HepG2 (cell line): ENCODE data around the gene ONECUT3. TPM values are rescaled to one million over a fixed set of nuclear protein-coding genes. Genes with fewer than 3 reads are reported as not detected.
A peak's percentile ranks its signal among the peaks of the same experiment; 100 is the strongest.

Experiments
- ATAC-seq: fragments of 200-7000 bp; cut with Tn5 transposase; 3 replicates; pipeline ENCODE4 v1.9.1; 2020; ENCODE audit warnings: mild to moderate bottlenecking, moderate library complexity
- BruUV-seq: library from RNA; stranded (reverse); fragments of 400-500 nt; replicated peaks from 2 replicates; lab custom pipeline; 2021; lab: Mats Ljungman, UMichigan
- CTCF ChIA-PET: fragments of 300-600 bp; formaldehyde crosslinking; extraction: SDS; loops from one replicate; lab custom pipeline; 2021; ENCODE audit warnings: low total read pairs, inconsistent platforms, low intra/inter-chr PET ratio; lab: Yijun Ruan, JAX
- POLR2A ChIA-PET: fragments of 350-600 bp; sonication (Branson Sonifier 250); formaldehyde crosslinking; loops from one replicate; lab custom pipeline; 2020; ENCODE audit warnings: antibody characterized with exemption, inconsistent platforms; lab: Yijun Ruan, JAX
- DNase-seq: peaks from one replicate; pipeline ENCODE4 v3.0.0-alpha.2; 2015; ENCODE audit warnings: low spot score
- FAIRE-seq: peaks from 3 replicates; lab custom pipeline; 2011; peaks lifted over from hg19 to GRCh38; lab: Jason Lieb, UNC
- H2AFZ ChIP-seq: one replicate; pipeline ENCODE4 v1.6.1; 2011; ENCODE audit warnings: low read length, inconsistent platforms
- H3K27ac ChIP-seq: fragments of 300-600 bp; 3 replicates; pipeline ENCODE4 v1.8.0; 2011; ENCODE audit warnings: mixed run types, mild to moderate bottlenecking, mixed read lengths, low read length, inconsistent platforms; ENCODE audit not compliant: insufficient read depth; ENCODE audit errors: extremely low read length
- H3K27me3 ChIP-seq, 2 experiments: fragments of 200-600 bp in 1 of 2; 2 replicates in 1 of 2; 3 replicates in 1 of 2; pipeline versions ENCODE4 v1.6.0 to v1.8.0; 2011; ENCODE audit warnings: low read length in 2 of 2, mild to moderate bottlenecking in 2 of 2, moderate library complexity in 2 of 2, inconsistent platforms in 1 of 2; ENCODE audit not compliant: insufficient read depth in 2 of 2, control insufficient read depth in 1 of 2
- H3K36me3 ChIP-seq, 2 experiments: fragments of 200-600 bp in 1 of 2; replicated peaks in 1 of 2; 2 replicates in 1 of 2; 3 replicates in 1 of 2; pipeline versions ENCODE4 v1.5.1 to v1.8.0; 2011; ENCODE audit warnings: low read length in 2 of 2, inconsistent platforms in 1 of 2; ENCODE audit not compliant: insufficient read depth in 2 of 2, control insufficient read depth in 1 of 2
- H3K4me1 ChIP-seq: 2 replicates; pipeline ENCODE4 v1.5.1; 2012; ENCODE audit warnings: low read length, inconsistent platforms; ENCODE audit not compliant: insufficient read depth
- H3K4me2 ChIP-seq: 2 replicates; pipeline ENCODE4 v1.6.0; 2011; ENCODE audit warnings: low read depth, low read length, inconsistent platforms
- H3K4me3 ChIP-seq, 3 experiments: fragments of 200-600 bp in 1 of 3; sonication (generic), shearing (Covaris generic) in 1 of 3; replicated peaks in 1 of 3; 2 replicates each; pipeline ENCODE4 v1.5.1; 2011 to 2016; ENCODE audit warnings: low read length in 3 of 3, inconsistent platforms in 2 of 3, low read depth in 2 of 3, mild to moderate bottlenecking in 2 of 3, control low read depth in 1 of 3, mixed read lengths in 1 of 3; ENCODE audit not compliant: insufficient read depth in 1 of 3
- H3K79me2 ChIP-seq: one replicate; pipeline ENCODE4 v1.6.1; 2011; ENCODE audit warnings: low read length, inconsistent platforms; ENCODE audit not compliant: insufficient read depth
- H3K9ac ChIP-seq: 2 replicates; pipeline ENCODE4 v1.6.0; 2011; ENCODE audit warnings: mild to moderate bottlenecking, low read depth, low read length, inconsistent platforms; ENCODE audit not compliant: insufficient read depth
- H3K9me3 ChIP-seq: 2 replicates; pipeline ENCODE4 v1.5.1; 2012; ENCODE audit warnings: mild to moderate bottlenecking, low read length
- H4K20me1 ChIP-seq: 2 replicates; pipeline ENCODE4 v1.6.0; 2011; ENCODE audit warnings: inconsistent platforms, mild to moderate bottlenecking, low read length, moderate library complexity; ENCODE audit not compliant: insufficient read depth
- BRCA1 ChIP-seq: sonication (generic); formaldehyde crosslinking; IDR thresholded peaks from 2 replicates; pipeline ENCODE4 v1.4.0; 2020; ENCODE audit warnings: missing genetic modification reagents
- BRF2 ChIP-seq: sonication (generic); formaldehyde crosslinking; IDR thresholded peaks from 2 replicates; pipeline ENCODE4 v1.8.1; 2022; ENCODE audit warnings: mild to moderate bottlenecking, missing genetic modification reagents
- HOXA3 ChIP-seq: sonication (generic); formaldehyde crosslinking; IDR thresholded peaks from 2 replicates; pipeline ENCODE4 v1.5.0; 2020; ENCODE audit warnings: missing genetic modification reagents
- IRF2 ChIP-seq: IDR thresholded peaks from 2 replicates; pipeline ENCODE4 v1.6.1; 2018; ENCODE audit warnings: missing genetic modification reagents, missing compliant biosample characterization
- JUN ChIP-seq: sonication (generic); formaldehyde crosslinking; IDR thresholded peaks from 2 replicates; pipeline ENCODE4 v1.4.0; 2020; ENCODE audit warnings: mild to moderate bottlenecking, missing genetic modification reagents
- MAFF ChIP-seq: IDR thresholded peaks from 2 replicates; pipeline ENCODE4 v1.6.1; 2011; ENCODE audit warnings: low read depth, low read length, improper control_type of control experiment
- NR2F6 ChIP-seq, 2 experiments: IDR thresholded peaks; 2 replicates each; pipeline ENCODE4 v1.6.1; 2016; ENCODE audit warnings: antibody characterized with exemption in 1 of 2, mild to moderate bottlenecking in 1 of 2
- PCBP1 ChIP-seq: fragments of 200-400 bp; formaldehyde crosslinking; IDR thresholded peaks from 2 replicates; pipeline ENCODE4 v1.6.1; 2017; ENCODE audit warnings: mild to moderate bottlenecking, low read depth, low read length, borderline replicate concordance
- PHB2 ChIP-seq: fragments of 450-650 bp; IDR thresholded peaks from 2 replicates; pipeline ENCODE4 v1.6.1; 2018; ENCODE audit not compliant: partially characterized antibody
- RORA ChIP-seq: sonication (generic); formaldehyde crosslinking; IDR thresholded peaks from 2 replicates; pipeline ENCODE4 v1.5.0; 2020; ENCODE audit warnings: mild to moderate bottlenecking, missing genetic modification reagents, moderate library complexity
- SMAD3 ChIP-seq: sonication (generic); formaldehyde crosslinking; IDR thresholded peaks from 2 replicates; pipeline ENCODE4 v1.4.0; 2020; ENCODE audit warnings: missing genetic modification reagents
- TBX2 ChIP-seq: sonication (generic); formaldehyde crosslinking; IDR thresholded peaks from 2 replicates; pipeline ENCODE4 v1.5.0; 2020; ENCODE audit warnings: missing genetic modification reagents, mild to moderate bottlenecking, borderline replicate concordance
- ZBTB33 ChIP-seq: sonication (generic); formaldehyde crosslinking; IDR thresholded peaks from 2 replicates; pipeline ENCODE4 v1.4.0; 2020; ENCODE audit warnings: missing genetic modification reagents
- ZBTB7A ChIP-seq: sonication (generic); formaldehyde crosslinking; IDR thresholded peaks from 2 replicates; pipeline ENCODE4 v1.8.0; 2022; ENCODE audit warnings: mild to moderate bottlenecking, missing genetic modification reagents
- ZNF670 ChIP-seq: sonication (generic); formaldehyde crosslinking; IDR thresholded peaks from 2 replicates; pipeline ENCODE4 v1.8.0; 2022; ENCODE audit warnings: mild to moderate bottlenecking, missing genetic modification reagents, borderline replicate concordance
- ZNF687 ChIP-seq: sonication (generic); formaldehyde crosslinking; IDR thresholded peaks from 2 replicates; pipeline ENCODE4 v1.5.1; 2020; ENCODE audit warnings: mild to moderate bottlenecking, missing genetic modification reagents, moderate library complexity
- ZNF777 ChIP-seq: sonication (generic); formaldehyde crosslinking; IDR thresholded peaks from 2 replicates; pipeline ENCODE4 v1.4.0; 2020; ENCODE audit warnings: missing genetic modification reagents
- whole genome bisulfite sequencing: methylation state at CpG from one replicate; pipeline ENCODE4 v1.1.6; 2017; ENCODE audit warnings: low lambda C conversion rate; 5-methylcytosine and 5-hydroxymethylcytosine counted together
- in situ Hi-C: cut with HindIII; loops from 2 replicates; pipeline ENCODE4 v1.10.0; 2017; ENCODE audit warnings: low pct_unique_long_range_greater_than_20kb; ENCODE audit not compliant: extremely low pct_ligation_motif_present
- intact Hi-C: fragments of 100-400 bp; cut with micrococcal nuclease; formaldehyde crosslinking; loops from one replicate; pipeline ENCODE4 v1.10.0; 2022; ENCODE audit not compliant: unreplicated experiment
- polyA plus RNA-seq, 8 experiments: library from polyadenylated mRNA; depleted of rRNA in 3 of 8; stranded (reverse) in 7 of 8; unstranded in 1 of 8; fragments of >200 nt; fragmentation: Illumina TruSeq in 4 of 8; extraction: Trizol in 4 of 8; gene quantifications; 2 replicates each; pipeline versions ENCODE4 v1.2.1 to v1.2.3, GENCODE V29; 2011 to 2016; ENCODE audit warnings: low read depth in 4 of 8, missing spikeins in 1 of 8, mixed read lengths in 1 of 8; ENCODE audit not compliant: insufficient read depth in 1 of 8
- total RNA-seq, 5 experiments: library from RNA; depleted of rRNA; stranded (reverse); fragments of >200 nt; fragmentation: Illumina TruSeq; extraction: Trizol; gene quantifications; 2 replicates each; pipeline ENCODE4 v1.2.3, GENCODE V29; 2016; ENCODE audit warnings: low read depth in 1 of 5

The ONECUT3 gene
- total and polyA plus RNA-seq, 2 of the 13 experiments (the other 11 are each of a cell fraction or from before 2014, with no cell fraction given), result under 0.01 TPM; not detected in 1

- TF ChIP-seq IRF2 (no peak), BRF2 (CRISPR knock-in tag) (no peak), MAFF (no peak), SMAD3 (CRISPR knock-in tag) (no peak), JUN (no peak), NR2F6 (IDR thresholded peaks at IDR 0.05) (no peak), NR2F6 (CRISPR knock-in tag; IDR thresholded peaks at IDR 0.05) (no peak), ZNF670 (CRISPR knock-in tag) (no peak), TBX2 (CRISPR knock-in tag) (no peak), RORA (no peak)
Measured at GRCh38 chr19:1787116-1787515, 33.8 kb downstream of the ONECUT3 start (continued).

- DNase-seq, result no peak
- peak; percentile 74 for TF ChIP-seq ZNF777 (CRISPR knock-in tag)
- no peak for TF ChIP-seq BRCA1 (CRISPR knock-in tag)
- peak; percentile 62 for TF ChIP-seq ZNF687 (CRISPR knock-in tag)
- TF ChIP-seq ZBTB7A, result no peak
- 0 out of 2 replicates have a peak, but pooled peaks have one; percentile 20 for TF ChIP-seq HOXA3
- TF ChIP-seq PHB2, result no peak
- TF ChIP-seq PCBP1, result no peak
- peak; percentile 21; the same call in 1 of the 2 replicates for TF ChIP-seq ZBTB33
Measured at GRCh38 chr19:1789261-1790041, 36.1 kb downstream of the ONECUT3 start.

More at GRCh38 chr19:1789261-1790041, 36.1 kb downstream of the ONECUT3 start:
- intact Hi-C loops (loop anchor here (2.0 kb wide), 1 partner anchor 23 kb away; the partner anchor contains the start of gene ATP8B3), in situ Hi-C loops (no loop called here)
- Histone ChIP-seq H3K36me3 (no peaks in the 10 kb centered on the region), H3K9ac (no peak overlapping the region), H3K79me2 (no peaks in the 10 kb centered on the region), H3K27me3 (peaks cover 3 to 16% of the 10 kb centered on the region in 2 experiments; a peak in 4 of 5 replicates), H3K4me1 (no peaks in the 10 kb centered on the region), H3K27ac (no peak overlapping the region), H2AFZ (no peak overlapping the region), H3K9me3 (no peaks in the 10 kb centered on the region), H3K4me2 (peak overlapping the region; percentile 66), H4K20me1 (no peaks in the 10 kb centered on the region), H3K4me3 (peak overlapping the region; percentile 37 to 64 (median 46); a peak in 4 of 6 replicates)
- no peak for FAIRE-seq
- ChIA-PET CTCF (no interaction called here), POLR2A (no interaction called here)
- ATAC-seq, result peak; percentile 33
- no TSS peak for BruUV-seq
- 34% methylated on average over 31 of the region's 59 CpGs for WGBS
